Esophagus squamous epithelium (tissue), 4 donors: ENCODE results near the gene RBM33.

Experiments used
- POLR2A ChIP-seq, 4 donors: fragments of 450-650 bp; IDR thresholded peaks; one replicate each; pipeline ENCODE4 v1.6.1; 2017; ENCODE audit warnings: antibody characterized with exemption in 4 of 4, mild to moderate bottlenecking in 4 of 4, moderate library complexity in 3 of 4
- TF ChIP-seq, protein P1 (sequence below), 6 experiments: fragments of 450-650 bp in 4 of 6; fragments of 200-600 bp in 2 of 6; sonication (generic) in 2 of 6; IDR thresholded peaks; one replicate each; pipeline ENCODE4 v1.5.1; 2016 to 2019; ENCODE audit warnings: antibody characterized with exemption in 6 of 6, mild to moderate bottlenecking in 4 of 6, moderate library complexity in 4 of 6

DNA sequence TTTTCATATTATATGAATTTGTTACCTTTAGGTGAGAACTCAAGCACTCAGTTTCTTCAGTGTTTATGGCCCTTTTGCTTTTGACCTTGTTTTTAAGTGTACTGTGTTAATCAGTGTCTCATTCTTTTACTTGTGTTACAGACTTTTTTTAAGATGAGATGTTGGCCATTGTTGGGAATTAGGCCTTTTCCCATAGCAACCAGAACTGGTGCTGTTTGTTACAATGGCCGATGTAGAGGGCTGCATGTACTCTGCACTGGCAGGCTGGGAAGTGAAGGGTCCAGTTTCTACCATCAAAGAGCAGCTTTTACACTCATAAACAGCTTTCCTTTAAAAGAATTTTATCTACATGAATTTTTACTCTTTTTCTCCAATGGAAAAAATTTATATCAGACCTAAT is 102.7 kb downstream of the RBM33 start:
- no peak for TF ChIP-seq POLR2A (IDR thresholded peaks at IDR 0.05)
- TF ChIP-seq, protein P1, sequence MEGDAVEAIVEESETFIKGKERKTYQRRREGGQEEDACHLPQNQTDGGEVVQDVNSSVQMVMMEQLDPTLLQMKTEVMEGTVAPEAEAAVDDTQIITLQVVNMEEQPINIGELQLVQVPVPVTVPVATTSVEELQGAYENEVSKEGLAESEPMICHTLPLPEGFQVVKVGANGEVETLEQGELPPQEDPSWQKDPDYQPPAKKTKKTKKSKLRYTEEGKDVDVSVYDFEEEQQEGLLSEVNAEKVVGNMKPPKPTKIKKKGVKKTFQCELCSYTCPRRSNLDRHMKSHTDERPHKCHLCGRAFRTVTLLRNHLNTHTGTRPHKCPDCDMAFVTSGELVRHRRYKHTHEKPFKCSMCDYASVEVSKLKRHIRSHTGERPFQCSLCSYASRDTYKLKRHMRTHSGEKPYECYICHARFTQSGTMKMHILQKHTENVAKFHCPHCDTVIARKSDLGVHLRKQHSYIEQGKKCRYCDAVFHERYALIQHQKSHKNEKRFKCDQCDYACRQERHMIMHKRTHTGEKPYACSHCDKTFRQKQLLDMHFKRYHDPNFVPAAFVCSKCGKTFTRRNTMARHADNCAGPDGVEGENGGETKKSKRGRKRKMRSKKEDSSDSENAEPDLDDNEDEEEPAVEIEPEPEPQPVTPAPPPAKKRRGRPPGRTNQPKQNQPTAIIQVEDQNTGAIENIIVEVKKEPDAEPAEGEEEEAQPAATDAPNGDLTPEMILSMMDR (IDR thresholded peaks at IDR 0.05): no peak
